Endothelial cell of umbilical vein (primary cell): Measurements from ENCODE around the gene SH3PXD2A.

Experiments used
- EZH2 ChIP-seq: IDR thresholded peaks from 2 replicates; pipeline ENCODE4 v1.6.1; 2012; ENCODE audit warnings: borderline replicate concordance, low read depth, mild to moderate bottlenecking, moderate library complexity, low read length, inconsistent platforms; ENCODE audit not compliant: severe bottlenecking
- MAX ChIP-seq: IDR thresholded peaks from 2 replicates; pipeline ENCODE4 v1.6.1; 2011; ENCODE audit not compliant: insufficient read depth, insufficient read length
- MYC ChIP-seq: IDR thresholded peaks from one replicate; pipeline ENCODE4 v1.6.1; 2011; ENCODE audit warnings: mild to moderate bottlenecking, low read depth, low read length
- POLR2A ChIP-seq: IDR thresholded peaks from 2 replicates; pipeline ENCODE4 v1.6.1; 2012; ENCODE audit warnings: low read depth, mild to moderate bottlenecking, control low read depth, low read length
- POLR2AphosphoS5 ChIP-seq: IDR thresholded peaks from 2 replicates; pipeline ENCODE4 v1.6.1; 2012; ENCODE audit warnings: low read depth, mild to moderate bottlenecking, control low read depth, low read length, moderate library complexity; ENCODE audit not compliant: insufficient read depth
- TF ChIP-seq, protein P1 (sequence below), 2 donors: IDR thresholded peaks; 1 replicate in 1 of 2; 2 replicates in 1 of 2; pipeline ENCODE4 v1.5.1; 2011; ENCODE audit warnings: low read length in 2 of 2, mild to moderate bottlenecking in 2 of 2, moderate library complexity in 2 of 2, control low read depth in 1 of 2, inconsistent platforms in 1 of 2, low read depth in 1 of 2; ENCODE audit not compliant: insufficient read depth in 1 of 2; ENCODE audit errors: extremely low read depth in 1 of 2

GRCh38 chr10:103791291-103791690 lies 64.1 kb downstream of the SH3PXD2A start:
- TF ChIP-seq MYC, result no peak
- TF ChIP-seq, protein P1, sequence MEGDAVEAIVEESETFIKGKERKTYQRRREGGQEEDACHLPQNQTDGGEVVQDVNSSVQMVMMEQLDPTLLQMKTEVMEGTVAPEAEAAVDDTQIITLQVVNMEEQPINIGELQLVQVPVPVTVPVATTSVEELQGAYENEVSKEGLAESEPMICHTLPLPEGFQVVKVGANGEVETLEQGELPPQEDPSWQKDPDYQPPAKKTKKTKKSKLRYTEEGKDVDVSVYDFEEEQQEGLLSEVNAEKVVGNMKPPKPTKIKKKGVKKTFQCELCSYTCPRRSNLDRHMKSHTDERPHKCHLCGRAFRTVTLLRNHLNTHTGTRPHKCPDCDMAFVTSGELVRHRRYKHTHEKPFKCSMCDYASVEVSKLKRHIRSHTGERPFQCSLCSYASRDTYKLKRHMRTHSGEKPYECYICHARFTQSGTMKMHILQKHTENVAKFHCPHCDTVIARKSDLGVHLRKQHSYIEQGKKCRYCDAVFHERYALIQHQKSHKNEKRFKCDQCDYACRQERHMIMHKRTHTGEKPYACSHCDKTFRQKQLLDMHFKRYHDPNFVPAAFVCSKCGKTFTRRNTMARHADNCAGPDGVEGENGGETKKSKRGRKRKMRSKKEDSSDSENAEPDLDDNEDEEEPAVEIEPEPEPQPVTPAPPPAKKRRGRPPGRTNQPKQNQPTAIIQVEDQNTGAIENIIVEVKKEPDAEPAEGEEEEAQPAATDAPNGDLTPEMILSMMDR (IDR thresholded peaks at IDR 0.05; ENCODE audit: extremely low read depth in 1 of 2, insufficient read depth in 1 of 2, low read depth in 1 of 2, low read length in 2 of 2), result no peak
- no peak for TF ChIP-seq POLR2A
- TF ChIP-seq MAX, result no peak
- TF ChIP-seq POLR2AphosphoS5, result no peak
- TF ChIP-seq EZH2, result no peak
